NT2/D1 (cell line): ENCODE results near the gene GPR137C.

Experiments
- YY1 ChIP-seq: IDR thresholded peaks from 2 replicates; pipeline ENCODE4 v1.6.1; 2011; ENCODE audit not compliant: insufficient read length, insufficient read depth
- ZNF274 ChIP-seq: IDR thresholded peaks from 2 replicates; pipeline ENCODE4 v1.6.1; 2011; ENCODE audit warnings: mild to moderate bottlenecking, low read depth, low read length

GRCh38 chr14:52596320-52596719 is 43.7 kb downstream of the GPR137C start:
- TF ChIP-seq YY1 (no peak), ZNF274 (no peak)
